Left lobe of liver (tissue), 2 donors: ENCODE data around the gene ZBTB38. TPM values are rescaled to one million over a fixed set of nuclear protein-coding genes. Genes with fewer than 3 reads are reported as not detected.
A peak's percentile ranks its signal among the peaks of the same experiment; 100 is the strongest.

Experiments used
- ATAC-seq: fragments of 200-7000 bp; cut with Tn5 transposase; one replicate; pipeline ENCODE4 v1.9.1; 2020; ENCODE audit warnings: mild to moderate bottlenecking, moderate library complexity
- DNase-seq: peaks from one replicate; pipeline ENCODE4 v3.0.0-alpha.2; 2020; ENCODE audit warnings: low spot score
- total RNA-seq: library from RNA; stranded (reverse); gene quantifications from one replicate; pipeline ENCODE4 v1.2.1, GENCODE V29; 2021
- donor health status: DM: no; HTN: no; CAD: no; lungs with moderate emphysema.
- donor health status: DM: no; HTN: yes; CAD: no.

ZBTB38 gene
- total RNA-seq, 1 donor from 2014 or later, result 26.6 TPM

DNA sequence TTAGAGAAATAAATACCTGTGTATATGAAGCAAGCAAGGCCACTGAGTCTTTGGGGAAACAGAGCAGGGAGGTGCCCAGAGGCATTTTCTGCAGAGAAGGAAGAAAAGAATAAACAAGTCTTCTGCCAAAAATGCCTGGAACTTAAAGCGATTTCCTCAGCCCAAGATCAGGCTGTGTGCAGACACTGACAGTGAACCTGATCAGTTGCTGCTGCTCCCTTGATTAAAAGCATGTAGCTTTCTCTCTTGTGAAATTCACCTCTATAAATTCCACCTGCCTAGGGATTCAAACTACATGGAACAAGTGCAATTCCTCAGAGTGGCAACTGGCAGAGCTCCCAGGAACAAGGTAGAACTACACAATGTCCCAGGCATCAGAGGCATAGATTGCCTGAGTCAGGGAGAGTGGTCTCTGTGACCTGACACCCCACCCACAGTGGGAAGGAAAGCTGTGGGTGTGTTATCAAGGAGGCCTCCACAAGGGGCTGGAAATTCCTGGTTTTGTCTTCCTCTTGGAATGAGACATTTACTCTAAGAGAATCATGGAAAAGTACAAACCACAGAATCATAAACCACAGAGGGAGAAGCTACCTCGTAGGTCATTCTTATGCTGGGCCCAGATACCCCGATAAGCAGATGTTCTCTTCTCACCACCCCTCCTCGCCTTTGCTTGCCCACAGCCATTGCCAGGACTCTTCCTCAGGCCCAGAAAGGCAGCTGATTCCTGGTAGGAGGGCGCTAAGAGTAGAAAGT is 1.8 kb upstream of the ZBTB38 start:
- no peak for DNase-seq
- no peak for ATAC-seq

DNA sequence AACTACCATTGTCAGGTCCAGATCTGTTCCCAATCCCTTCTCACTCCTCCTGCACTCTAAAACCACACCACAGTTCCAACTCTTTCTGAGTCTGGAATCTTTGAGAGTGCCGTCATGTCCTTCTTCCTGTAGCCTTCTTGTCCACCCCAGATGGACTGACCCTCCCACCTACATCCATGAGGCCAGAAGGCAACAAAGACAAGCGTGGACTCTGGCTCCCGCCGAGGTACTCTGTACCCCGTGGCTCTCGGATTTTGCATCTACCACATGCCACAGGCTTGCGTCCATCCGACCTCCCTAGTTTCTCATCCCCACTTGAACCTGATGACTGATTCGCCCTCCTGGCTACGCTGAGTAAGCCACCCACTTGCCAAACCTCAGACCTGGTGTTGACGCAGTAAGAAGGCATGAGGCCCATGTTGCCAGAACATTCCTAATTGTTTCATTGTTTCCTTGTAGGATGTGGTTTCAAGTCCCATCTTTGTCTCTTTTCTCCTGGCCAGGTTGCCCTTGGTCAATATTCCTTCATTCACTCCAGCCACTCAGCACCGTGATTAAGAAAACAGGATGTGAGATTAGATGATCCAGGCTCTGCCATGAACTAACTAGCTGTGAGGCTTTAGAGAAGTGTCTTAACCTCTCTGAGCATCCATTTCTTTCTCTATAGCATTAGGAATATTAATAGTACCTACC is 1.1 kb upstream of the ZBTB38 start:
- ATAC-seq, result no peak
- DNase-seq, result no peak

DNA sequence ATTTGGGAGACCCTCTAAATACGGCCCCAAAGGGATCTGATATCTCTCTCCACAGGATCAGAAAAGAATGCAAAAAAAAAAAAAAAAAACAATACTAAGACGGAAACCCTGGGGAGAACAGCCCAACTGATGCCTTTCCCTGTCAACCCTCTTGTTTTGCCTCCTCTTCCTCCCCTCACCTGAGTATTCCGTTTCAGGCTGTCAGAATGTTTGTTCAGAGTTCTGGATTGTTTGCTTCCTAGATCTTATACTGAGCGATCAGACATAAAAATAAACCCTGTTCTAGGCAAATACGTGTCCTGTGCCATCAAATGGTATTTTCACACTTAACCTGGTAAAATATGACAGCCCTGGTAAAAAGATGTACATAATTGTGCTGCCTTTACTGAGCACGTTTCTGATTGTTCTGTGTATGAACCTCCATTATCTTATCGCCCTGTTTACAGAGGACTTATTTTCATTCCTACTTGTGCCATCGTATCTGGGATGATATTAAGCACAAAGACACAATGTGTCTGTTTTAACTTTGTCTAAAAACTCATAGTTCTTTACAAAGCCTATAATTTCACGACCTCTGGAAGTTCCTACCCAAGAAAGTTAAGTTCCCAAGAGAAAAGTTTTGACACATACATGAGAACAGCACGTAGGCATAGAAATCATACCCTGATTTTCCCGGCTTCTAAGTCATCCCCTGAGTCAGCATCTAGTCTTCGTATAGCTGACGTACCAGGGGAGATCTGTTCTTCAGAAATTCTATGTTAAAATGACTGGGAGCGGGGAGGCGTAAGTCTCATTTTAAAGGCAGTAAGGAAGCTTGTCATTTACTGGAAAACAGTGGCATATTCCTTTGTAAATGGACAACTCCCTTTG is 856 bp downstream of the ZBTB38 start:
- DNase-seq, result no peak
- ATAC-seq, result no peak

DNA sequence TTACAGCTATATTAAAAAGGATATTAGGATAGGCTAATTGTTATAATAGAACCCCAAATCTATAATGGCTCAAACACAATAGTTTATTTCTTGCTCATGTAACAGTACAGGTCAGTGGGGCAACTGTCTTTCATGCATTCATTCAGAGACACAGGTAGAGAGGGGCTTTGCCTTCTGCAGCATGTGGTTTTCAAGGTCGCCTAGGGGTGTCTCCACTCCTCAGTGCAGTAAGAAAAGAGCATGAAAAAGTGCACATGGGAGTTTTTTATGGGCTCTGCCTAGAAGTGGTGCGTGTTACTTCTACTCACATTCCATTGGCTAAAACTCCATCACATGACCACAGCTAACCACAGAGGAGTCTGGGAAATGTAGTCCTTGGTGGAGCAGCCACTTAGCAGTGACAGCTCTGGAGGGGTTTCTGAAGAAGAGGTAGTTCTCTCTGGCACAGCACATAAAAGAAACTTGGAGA is 1.8 kb downstream of the ZBTB38 start:
- DNase-seq, result peak; percentile 57

DNA sequence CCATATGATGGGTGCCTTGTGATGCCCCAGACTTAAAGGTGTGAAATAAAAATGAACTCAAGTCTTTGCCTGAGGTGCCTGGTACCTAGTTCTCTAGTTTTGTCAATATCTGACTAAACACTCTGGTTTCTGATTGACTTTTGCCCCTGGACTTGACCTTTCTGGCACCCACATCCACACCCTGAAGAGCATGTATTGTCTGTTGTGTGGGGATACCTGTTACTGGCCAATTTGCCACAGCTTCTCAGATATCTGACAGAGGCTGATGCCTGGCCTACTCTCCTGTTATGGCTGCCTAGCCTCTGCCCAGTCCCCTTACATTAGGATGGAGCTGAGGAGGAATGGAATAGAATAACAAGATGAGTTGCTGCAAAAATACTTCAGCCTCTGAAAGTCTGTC is 3.6 kb downstream of the ZBTB38 start:
- DNase-seq, result no peak
- no peak for ATAC-seq

More for the DNA sequence above, 1.8 kb downstream of the ZBTB38 start:
- peak; percentile 89 for ATAC-seq

DNA sequence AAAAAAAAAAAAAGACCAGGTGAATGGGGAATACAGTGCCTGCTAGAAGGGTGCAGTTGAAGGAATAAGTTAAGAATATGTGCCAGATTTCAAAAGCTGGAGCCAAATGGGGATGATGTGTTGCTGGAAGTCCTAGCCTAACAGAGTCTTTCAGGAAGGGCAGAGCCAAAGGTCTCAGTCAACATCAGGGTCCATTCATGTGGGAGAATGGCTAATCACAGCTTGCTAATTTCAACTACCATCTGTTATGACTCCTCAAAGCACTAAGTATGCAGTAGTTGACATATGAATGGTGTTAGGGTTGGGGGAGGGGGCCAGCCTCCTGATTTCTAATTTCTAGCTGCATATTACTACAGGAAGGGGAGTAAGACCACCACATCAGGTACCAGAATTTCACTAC is 4.4 kb downstream of the ZBTB38 start:
- DNase-seq (no peak), ATAC-seq (no peak)

DNA sequence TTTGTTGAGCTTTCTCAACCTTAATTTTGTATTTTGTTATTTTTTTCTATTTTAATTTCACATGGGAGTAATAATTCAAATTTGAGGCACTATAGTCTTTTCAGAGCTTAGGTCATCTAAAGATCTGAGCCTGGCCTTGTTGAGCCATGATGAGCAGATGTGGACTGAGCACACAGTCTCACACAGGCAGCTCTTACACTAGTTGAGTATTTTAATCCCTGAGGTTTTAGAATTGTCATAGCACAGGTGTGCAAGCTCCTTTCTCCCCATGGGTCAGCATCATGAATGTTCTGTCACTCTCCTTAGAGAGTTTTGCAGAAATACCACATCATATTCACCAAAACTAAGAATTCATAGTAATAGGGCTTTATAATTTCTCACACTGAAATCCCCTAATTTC is 4.9 kb downstream of the ZBTB38 start:
- DNase-seq (no peak), ATAC-seq (no peak)

DNA sequence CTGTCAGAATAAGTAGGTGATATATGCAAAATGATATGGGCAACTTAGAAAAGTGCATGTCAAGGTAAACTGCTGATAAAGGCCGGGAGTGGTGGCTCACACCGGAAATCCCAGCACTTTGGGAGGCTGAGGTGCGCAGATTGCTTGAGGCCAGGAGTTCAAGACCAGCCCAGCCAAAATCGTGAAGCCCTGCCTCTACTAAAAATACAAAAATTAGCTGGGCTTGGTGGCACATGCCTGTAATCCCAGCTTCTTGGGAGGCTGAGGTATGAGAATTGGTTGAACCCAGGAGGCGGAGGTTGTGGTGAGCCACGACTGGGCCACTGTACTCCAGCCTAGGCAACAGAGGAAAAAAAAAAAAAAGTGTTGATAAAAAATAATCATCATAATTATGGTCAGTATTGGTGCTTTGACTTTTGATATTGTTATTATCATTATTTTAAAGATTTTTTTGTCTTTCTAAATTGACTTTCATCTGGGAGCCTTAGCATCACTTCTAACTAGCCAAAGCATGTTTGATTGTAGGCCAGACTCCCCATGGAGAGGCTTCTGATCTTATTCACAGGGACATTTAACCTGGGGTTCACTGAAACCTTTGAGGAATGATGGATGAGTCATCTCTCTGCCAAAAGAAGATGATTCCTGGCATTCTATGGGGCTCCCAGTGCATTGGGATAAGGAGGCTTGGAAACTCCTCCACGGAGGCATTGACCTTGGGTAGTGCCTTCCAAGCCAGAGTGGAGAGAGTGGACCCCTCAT is 5.6 kb downstream of the ZBTB38 start:
- no peak for ATAC-seq
- DNase-seq, result no peak

DNA sequence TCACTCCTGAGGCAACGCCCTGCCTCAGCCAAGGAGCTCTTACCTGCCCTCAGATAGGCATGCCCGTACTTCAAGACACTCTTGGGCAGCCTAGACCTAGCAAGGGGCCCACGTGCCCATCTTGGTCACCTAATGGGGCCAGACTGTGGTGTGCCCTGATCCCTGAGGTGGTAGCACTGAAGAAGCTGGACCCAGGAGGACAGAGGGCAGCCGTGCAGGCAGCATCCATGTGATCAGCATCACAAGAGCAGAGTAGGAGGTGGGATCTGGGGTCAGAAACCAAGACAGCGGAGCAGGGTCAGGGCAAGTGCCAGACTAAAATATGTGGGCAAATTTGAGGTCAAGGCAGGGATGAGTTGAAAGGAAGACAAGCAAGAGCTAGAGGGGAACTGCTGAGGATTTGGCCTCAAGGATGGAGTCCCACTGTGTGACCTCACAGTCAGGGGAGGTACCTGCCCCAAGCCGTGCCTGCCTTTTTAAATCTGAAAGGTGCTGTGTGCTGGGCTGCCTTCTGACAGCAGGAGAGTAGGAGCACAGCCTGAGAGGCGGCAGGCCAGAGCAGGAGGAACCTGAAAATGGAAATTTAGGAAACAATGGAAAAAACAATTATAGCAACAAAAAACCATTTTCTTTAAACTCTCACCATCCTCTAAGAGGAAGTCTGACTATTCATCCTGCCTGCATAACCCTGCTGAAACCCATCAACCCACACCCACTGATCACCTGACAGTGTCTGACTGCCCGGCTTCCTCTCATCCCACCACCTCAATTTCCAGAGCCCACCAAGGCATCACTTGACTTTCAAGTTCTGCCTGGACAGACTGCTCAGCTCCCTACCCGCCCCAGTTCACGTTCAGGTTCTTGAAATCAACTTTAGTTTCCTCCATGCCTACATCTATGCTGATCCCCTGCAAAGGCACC is 7.3 kb downstream of the ZBTB38 start:
- DNase-seq, result no peak
- no peak for ATAC-seq

DNA sequence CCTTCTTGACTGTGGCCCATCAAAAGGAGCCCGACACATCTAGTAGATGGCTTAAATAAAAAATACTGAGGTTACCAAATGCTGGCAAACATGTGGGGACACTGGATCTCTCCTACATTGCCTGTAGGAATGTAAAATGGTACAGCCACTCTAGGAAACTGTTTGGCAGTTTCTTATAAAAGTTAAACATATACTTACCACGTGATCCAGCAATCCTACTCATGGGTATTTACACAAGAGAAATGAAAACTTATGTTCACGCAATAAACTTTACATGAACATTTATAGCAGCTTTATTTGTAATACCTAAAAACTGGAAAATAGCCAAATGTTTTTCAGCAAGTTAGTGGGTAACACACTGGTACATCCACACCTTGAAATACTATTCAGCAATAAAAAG is 9.1 kb downstream of the ZBTB38 start:
- DNase-seq (no peak), ATAC-seq (no peak)

DNA sequence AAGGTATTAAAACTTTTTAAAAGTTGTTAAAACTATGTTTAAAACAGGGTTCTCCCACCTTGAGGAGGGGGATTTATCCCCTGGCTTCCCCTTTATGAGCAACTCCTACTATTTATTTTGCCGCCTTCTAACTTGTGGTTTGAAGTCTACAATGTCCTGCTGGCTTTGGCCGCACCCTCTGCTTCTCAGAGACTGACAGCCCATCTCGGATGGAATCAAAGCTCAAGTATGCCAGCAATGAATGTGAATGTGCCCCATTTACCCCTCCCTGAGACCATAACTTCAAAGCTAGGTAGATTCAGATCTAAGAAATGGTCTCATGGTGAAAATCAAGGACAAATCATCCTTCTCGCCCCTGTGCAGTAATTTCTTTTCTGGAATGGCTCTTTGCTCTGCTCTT is 10.3 kb downstream of the ZBTB38 start:
- DNase-seq (no peak), ATAC-seq (no peak)

DNA sequence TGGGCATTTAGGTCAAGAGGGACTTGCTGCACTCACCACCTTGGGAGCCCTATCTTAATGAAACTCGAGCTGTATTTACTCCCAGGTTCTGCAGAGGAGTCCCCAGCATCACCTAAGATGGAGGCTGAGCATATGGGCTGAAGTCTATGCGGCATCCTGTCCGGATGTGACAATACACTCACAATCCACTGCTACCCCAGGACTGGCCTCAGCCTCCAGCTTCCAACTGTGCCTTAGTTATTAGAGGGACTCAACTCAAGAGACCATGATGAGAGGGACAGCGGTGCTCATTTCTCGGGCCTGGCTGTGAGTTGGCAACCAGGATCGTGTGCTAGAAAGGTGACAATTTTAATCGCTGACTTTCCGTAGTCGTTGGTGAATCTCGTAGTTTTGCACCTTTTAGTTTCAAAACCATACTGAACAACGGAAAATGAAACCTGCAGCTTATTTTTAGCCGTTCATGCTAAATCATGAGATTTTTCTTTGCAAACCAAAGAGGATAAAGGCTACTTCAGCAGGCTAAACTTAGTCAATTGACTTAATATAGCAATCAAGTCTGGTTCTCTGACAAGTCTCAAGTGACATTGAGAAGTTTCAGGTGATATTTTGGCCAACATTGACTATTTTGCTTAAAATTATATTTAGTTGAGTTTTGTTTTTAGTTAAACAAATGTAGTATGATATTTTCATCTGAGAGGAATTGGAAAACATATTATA is 11.1 kb downstream of the ZBTB38 start:
- DNase-seq (no peak), ATAC-seq (no peak)

DNA sequence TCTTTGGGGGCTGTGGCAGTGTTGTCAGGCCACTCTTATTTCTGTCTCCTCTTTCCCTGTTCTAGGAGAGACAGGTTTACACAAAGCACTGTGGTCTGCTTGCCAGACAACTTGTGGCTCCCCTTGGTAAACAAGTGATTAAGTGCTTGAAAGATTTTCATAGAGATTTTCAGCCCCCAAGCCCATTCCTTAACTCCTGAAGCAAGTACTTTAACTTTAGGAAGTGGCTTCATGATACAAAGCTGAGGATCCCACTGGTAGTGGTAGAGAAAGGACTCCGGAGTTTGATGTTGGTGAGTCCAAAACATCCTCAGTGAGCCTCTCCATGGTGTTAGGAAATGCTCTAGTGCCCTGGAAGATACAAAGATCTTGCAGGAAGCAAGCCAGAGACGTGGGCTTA is 12.0 kb downstream of the ZBTB38 start:
- DNase-seq (no peak), ATAC-seq (no peak)

DNA sequence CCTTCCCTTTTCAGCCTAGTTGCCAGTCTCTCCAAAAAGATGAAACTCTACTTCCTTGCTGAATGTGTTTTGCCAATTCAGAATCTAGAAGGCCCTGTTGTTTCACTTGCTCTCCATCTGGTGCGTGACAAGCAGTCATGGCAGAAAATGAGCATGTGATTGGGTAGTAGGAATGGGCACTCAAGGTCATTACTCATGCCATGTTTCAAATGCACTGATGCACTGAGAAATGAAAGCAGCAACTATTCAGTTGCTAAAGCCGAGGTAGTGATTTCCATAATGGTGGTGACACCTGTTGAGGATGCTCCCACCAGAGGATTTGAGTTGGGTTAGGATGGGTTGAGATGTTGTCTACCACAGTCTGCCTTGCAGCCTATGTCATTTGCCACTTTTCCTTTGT is 12.7 kb downstream of the ZBTB38 start:
- DNase-seq (no peak), ATAC-seq (no peak)

DNA sequence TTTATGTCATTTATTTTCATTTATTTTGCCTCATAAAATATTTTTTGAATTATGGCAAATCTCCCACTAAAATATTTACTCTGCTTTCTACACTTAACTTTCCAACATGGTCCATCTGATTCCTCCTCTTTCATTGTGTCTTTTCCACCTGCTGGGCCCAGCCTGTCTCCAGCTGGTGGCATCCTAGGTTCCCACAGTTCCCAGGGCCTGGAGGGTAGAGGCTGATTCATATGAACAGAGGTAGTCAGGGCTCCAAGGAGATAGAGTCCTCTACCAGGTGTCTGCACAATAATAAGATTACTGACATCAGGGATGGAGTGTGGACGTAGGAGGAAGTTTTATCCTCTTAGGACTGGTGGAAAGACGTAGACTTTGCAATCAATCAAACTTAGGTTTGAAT is 14.3 kb downstream of the ZBTB38 start:
- ATAC-seq (no peak), DNase-seq (no peak)

DNA sequence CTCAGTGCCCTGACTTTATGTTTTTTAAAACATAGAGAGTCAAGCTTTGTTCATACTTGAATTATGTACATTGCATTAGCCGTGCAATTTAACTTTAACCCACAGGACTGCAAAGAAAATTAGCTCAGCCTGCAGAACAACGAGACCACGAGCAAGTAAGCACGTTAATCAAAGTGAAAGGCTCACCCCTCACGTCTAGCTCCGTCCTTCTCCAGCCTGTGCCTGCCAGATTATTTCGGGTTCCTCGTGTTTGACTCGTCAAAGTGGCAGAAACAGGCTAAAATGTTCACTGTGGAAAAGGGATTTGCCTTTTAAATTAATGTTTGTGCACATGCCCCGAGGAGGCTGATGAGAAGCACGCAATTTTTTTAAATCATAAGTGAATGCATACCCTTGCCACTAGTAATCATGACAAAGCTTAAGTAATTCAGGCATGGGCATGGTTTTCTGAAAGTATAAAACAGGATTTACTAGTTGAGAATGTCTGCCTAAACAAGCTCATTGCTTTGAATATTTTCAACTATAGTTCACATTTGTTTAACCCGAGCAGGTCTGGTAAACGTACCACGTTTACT is 15.3 kb downstream of the ZBTB38 start:
- no peak for DNase-seq

DNA sequence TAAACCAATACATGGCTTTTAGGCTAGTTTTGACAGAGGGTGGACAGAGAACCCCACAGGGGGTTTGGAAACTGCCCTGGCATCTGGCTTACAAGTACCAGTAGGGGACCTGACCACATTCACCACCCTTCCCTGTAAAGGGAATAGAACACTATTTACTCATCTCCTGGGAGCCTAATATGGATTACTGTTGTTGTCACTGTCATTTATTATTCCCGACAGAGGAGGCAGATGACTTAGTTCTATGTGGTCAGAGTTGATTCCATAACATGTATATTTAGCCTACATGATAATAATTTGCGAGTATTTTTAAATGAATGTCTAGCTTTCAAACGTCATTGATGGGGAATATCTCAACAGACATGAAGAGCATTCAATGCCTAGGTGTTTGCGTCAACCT is 15.9 kb downstream of the ZBTB38 start:
- DNase-seq, result no peak
- ATAC-seq, result no peak

More for the DNA sequence above, 15.3 kb downstream of the ZBTB38 start:
- ATAC-seq, result no peak

DNA sequence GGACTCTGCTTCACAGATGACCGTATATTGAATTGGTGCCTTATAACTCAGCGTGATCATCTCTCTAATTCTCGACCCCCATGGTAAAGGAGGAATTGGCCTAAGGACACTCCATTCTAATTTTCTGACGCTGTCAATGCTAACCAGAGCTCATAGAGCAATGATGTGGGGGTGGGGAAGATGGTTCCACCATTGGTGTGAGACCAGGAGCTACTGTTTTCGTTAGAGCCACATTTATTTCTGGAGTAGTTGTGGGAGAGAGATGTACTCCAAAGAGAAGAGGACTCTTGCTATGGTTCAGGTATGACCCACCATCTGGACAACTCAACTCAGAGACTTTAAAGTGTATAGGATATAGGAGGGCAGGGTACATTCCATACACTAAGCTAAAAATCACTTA is 16.3 kb downstream of the ZBTB38 start:
- DNase-seq (no peak), ATAC-seq (no peak)
